ENCODE results near the gene PANK4. TPM values are rescaled to one million over a fixed set of nuclear protein-coding genes. Genes with fewer than 3 reads are reported as not detected.

The PANK4 gene
- total RNA-seq, 1 experiment from 2014 or later = 32.2 TPM

- Histone ChIP-seq H3K14ac (ENCODE audit: insufficient read depth, low read length) (no peak overlapping the region; the same call in none of the 2 replicates), H2BK120ac (ENCODE audit: low read depth, low read length, poor library complexity, severe bottlenecking) (no peak overlapping the region), H3K4ac (ENCODE audit: low read depth, low read length) (no peak overlapping the region), H4K5ac (ENCODE audit: insufficient read length, low read depth, low read length) (no peak overlapping the region), H3T11ph (ENCODE audit: low read length) (no peak overlapping the region), H4K91ac (ENCODE audit: insufficient read length, low read depth, low read length) (no peak overlapping the region), H3K9me3 (ENCODE audit: control insufficient read depth, low read depth, low read length) (no peaks in the 10 kb centered on the region), H3K4me2 (ENCODE audit: insufficient read depth, insufficient read length, low read length) (no peak overlapping the region), H3K9ac (ENCODE audit: extremely low read depth, insufficient read length, low read length) (no peak overlapping the region), H3K4me1 (ENCODE audit: insufficient read depth, low read length) (no peaks in the 10 kb centered on the region; the same call in 1 of the 2 replicates), H3K27ac (ENCODE audit: insufficient read length, low read depth, low read length) (no peak overlapping the region), H2BK12ac (ENCODE audit: insufficient read length, low read depth, low read length) (no peak overlapping the region), H2BK15ac (ENCODE audit: low read depth, low read length) (no peak overlapping the region), H2BK5ac (ENCODE audit: insufficient read length, low read length) (no peak overlapping the region), H3K23ac (ENCODE audit: insufficient read length, low read depth, low read length) (no peak overlapping the region), H3K79me2 (ENCODE audit: insufficient read depth, low read length) (no peaks in the 10 kb centered on the region), H2AFZ (ENCODE audit: low read length) (no peak overlapping the region), H3K18ac (ENCODE audit: insufficient read length, low read depth, low read length) (no peak overlapping the region), H4K20me1 (ENCODE audit: control insufficient read depth, insufficient read depth, insufficient read length) (no peaks in the 10 kb centered on the region), H3K27me3 (ENCODE audit: insufficient read depth, low read length) (no peaks in the 10 kb centered on the region; the same call in 1 of the 2 replicates), H3K56ac (ENCODE audit: insufficient read length, low read depth, low read length) (no peak overlapping the region), H2BK20ac (ENCODE audit: low read depth, low read length, poor library complexity, severe bottlenecking) (no peak overlapping the region), H3K79me1 (ENCODE audit: insufficient read depth, low read depth, low read length, poor library complexity, severe bottlenecking) (no peaks in the 10 kb centered on the region), H3K23me2 (ENCODE audit: insufficient read length, low read depth, low read length, poor library complexity, severe bottlenecking) (peaks cover 12% of the 10 kb centered on the region), H4K8ac (replicated peaks; ENCODE audit: insufficient read length, low read depth, low read length) (no peak overlapping the region), H2AK5ac (ENCODE audit: insufficient read length, low read length) (no peak overlapping the region)
- Mint-ChIP-seq H3K27ac (no peak overlapping the region), H3K36me3 (ENCODE audit: insufficient read depth in 1 of 3, low read depth in 3 of 3) (no peaks in the 10 kb centered on the region), H3K27me3 (ENCODE audit: low read depth) (peaks cover 29% of the 10 kb centered on the region), H3K9me3 (no peaks in the 10 kb centered on the region; a peak in 1 of 5 replicates), H3K4me1 (peaks cover 9 to 25% of the 10 kb centered on the region in 2 experiments), H3K4me3 (no peak overlapping the region)
- WGBS (ENCODE audit: extremely low coverage, insufficient read length, low lambda C conversion rate) = no CpG with 5 or more reads among the region's 26 CpGs
- no peak for TF ChIP-seq CTCF (conservative IDR thresholded peaks at IDR 0.05)
- DNase-seq = no peak
Observed at GRCh38 chr1:2543543-2544092, 17.2 kb upstream of the PANK4 start.
